ENCODE measurements around the gene SYNGR4.

The SYNGR4 gene

DNA sequence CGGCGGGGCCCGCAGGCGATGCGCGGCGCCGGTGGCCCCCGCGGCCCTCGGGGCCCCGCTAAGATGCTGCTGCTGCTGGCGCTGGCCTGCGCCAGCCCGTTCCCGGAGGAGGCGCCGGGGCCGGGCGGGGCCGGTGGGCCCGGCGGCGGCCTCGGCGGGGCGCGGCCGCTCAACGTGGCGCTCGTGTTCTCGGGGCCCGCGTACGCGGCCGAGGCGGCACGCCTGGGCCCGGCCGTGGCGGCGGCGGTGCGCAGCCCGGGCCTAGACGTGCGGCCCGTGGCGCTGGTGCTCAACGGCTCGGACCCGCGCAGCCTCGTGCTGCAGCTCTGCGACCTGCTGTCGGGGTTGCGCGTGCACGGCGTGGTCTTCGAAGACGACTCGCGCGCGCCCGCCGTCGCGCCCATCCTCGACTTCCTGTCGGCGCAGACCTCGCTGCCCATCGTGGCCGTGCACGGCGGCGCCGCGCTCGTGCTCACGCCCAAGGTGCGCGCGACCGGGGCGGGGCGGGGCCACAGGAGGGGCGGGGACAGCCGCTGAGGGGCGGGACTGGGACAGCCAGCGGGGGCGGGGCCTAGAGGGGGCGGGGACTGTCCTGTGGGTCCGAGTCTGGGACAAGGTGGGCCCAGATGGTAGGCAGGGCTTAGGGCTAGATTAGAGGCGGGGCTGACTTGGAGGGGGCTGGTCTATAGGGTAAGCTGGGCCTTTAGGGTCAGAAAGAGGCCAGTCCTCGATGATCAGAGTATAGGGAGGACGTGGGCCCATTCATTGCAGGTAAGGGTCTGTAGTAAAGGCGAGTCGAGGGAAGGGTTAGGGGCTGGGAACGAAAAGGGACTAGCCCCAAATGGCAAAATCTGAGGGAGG lies 34.4 kb downstream of the SYNGR4 start:
- DNase-seq (ENCODE audit: low spot score): peak; percentile 94
- in situ Hi-C loops (cut with MboI; ENCODE audit: low pct_unique_long_range_greater_than_20kb, low sequenced_read_pairs, unreplicated experiment): no loop called here
- TF ChIP-seq CTCF (IDR thresholded peaks at IDR 0.05; ENCODE audit: extremely low read depth, insufficient read depth, missing control alignments): no peak

DNA sequence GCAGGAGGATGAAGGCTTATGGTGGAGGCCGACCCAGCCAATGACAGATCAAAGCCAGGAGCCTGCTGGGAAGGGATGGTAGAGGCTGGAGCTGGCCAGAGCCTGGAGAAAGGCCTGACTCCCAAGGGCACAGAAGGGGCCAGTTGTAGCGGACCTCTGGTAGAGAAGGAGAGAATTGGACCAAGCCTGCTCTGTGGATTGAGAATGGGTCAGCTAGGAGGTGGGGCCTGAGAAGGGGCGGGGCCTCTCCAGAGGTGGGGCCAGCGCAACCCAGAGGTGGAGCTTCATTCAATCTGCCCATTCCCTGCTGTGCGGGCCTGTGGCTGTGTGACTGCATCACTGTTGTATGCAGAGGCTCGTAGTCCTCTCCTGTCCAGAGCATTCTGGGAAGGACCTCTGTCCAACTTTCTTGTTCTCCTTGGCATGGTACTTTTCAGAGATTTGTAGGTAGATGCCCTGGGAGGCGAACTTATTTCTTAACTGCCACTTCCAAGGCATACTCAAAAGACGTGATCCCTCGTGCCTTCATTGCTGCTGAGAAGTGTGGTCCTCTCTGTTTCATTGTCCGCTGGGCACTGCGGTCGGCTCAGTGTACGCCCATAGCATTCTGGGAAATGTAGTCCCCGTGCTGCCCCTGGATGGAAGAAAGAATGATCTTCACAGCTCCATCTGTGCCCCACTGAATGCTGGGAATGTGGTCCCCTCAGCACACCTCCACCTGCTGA lies 36.0 kb downstream of the SYNGR4 start:
- DNase-seq (ENCODE audit: low spot score): peak; percentile 46
- in situ Hi-C loops (cut with MboI; ENCODE audit: low pct_unique_long_range_greater_than_20kb, low sequenced_read_pairs, unreplicated experiment): no loop called here

GRCh38 chr19:48401287-48401686 lies 37.1 kb downstream of the SYNGR4 start:
- no peak for DNase-seq (ENCODE audit: low spot score)
- in situ Hi-C loops (cut with MboI; ENCODE audit: low pct_unique_long_range_greater_than_20kb, low sequenced_read_pairs, unreplicated experiment): no loop called here
- TF ChIP-seq CTCF (IDR thresholded peaks at IDR 0.05; ENCODE audit: extremely low read depth, insufficient read depth, missing control alignments): no peak

More for the DNA sequence above, 36.0 kb downstream of the SYNGR4 start:
- no peak for TF ChIP-seq CTCF (IDR thresholded peaks at IDR 0.05; ENCODE audit: extremely low read depth, insufficient read depth, missing control alignments)

DNA sequence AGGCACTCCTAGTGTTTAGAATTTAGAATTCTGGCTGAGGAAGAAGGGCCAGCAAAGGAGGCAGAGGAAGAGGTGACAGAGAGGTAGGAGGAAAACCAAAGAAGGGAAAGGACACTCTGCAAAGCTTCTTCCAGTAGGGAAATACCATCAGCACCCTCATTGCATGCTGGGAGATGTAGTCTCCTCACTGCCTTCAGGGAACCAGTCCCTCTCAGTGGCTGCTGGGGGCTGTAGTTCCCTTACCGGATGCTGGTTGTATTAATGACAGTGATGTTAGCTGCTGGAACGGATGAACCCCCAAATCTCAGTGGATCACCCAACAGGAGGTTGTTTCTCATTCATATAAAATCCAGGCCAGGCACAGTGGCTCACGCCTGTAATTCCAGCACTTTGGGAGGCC lies 39.4 kb downstream of the SYNGR4 start:
- in situ Hi-C loops (cut with MboI; ENCODE audit: low pct_unique_long_range_greater_than_20kb, low sequenced_read_pairs, unreplicated experiment): no loop called here

DNA sequence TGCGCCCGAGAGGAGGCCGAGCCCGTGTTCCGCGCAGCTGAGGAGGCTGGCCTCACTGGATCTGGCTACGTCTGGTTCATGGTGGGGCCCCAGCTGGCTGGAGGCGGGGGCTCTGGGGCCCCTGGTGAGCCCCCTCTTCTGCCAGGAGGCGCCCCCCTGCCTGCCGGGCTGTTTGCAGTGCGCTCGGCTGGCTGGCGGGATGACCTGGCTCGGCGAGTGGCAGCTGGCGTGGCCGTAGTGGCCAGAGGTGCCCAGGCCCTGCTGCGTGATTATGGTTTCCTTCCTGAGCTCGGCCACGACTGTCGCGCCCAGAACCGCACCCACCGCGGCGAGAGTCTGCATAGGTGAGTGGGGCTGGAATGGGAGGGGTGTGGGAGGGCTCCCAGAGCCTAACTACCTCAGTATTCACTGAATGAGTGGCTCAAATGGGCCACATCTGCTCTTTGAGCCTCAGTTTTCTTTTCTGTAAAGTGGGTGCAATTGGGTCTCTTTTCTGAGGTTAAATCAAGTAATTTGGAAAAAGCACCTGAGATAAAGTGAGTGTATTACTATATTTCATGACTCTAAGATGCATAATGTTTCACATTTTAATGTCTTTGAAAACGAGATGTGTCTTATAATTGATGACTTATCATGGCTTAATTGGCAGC lies 41.0 kb downstream of the SYNGR4 start:
- DNase-seq (ENCODE audit: low spot score): no peak
- in situ Hi-C loops (cut with MboI; ENCODE audit: low pct_unique_long_range_greater_than_20kb, low sequenced_read_pairs, unreplicated experiment): no loop called here
- TF ChIP-seq CTCF (IDR thresholded peaks at IDR 0.05; ENCODE audit: extremely low read depth, insufficient read depth, missing control alignments): no peak

More for the DNA sequence above, 39.4 kb downstream of the SYNGR4 start:
- TF ChIP-seq CTCF (IDR thresholded peaks at IDR 0.05; ENCODE audit: extremely low read depth, insufficient read depth, missing control alignments): no peak
- DNase-seq (ENCODE audit: low spot score): peak; percentile 90

DNA sequence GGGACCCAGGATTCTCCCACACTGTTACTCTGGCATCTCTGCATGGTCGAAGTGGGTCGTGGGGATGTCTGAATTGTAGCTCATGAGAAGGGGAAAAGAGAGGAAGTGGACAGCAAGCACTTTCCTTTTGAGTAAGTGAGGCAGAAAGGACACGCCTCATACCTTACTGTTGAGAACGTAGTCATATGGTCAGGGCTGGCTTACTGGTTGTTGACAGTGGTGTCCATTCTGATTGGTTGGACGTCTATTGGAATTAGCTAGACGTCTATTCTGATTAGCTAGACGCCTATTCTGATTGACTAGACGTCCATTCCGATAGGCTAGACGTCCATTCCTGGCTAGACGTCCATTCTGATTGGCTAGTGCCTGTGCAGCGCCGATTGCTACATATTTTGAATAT lies 41.7 kb downstream of the SYNGR4 start:
- peak; percentile 49 for DNase-seq (ENCODE audit: low spot score)
- no peak for TF ChIP-seq CTCF (IDR thresholded peaks at IDR 0.05; ENCODE audit: extremely low read depth, insufficient read depth, missing control alignments)
- in situ Hi-C loops (cut with MboI; ENCODE audit: low pct_unique_long_range_greater_than_20kb, low sequenced_read_pairs, unreplicated experiment): no loop called here

Data from GM13977 (cell line).